ENCODE results near the gene SEC23B. TPM values are rescaled to one million over a fixed set of nuclear protein-coding genes. Genes with fewer than 3 reads are reported as not detected.

Gene SEC23B
- total and polyA plus RNA-seq, 5 donors from 2014 or later = 45.0 to 57.7 (median 47.6) TPM

DNA sequence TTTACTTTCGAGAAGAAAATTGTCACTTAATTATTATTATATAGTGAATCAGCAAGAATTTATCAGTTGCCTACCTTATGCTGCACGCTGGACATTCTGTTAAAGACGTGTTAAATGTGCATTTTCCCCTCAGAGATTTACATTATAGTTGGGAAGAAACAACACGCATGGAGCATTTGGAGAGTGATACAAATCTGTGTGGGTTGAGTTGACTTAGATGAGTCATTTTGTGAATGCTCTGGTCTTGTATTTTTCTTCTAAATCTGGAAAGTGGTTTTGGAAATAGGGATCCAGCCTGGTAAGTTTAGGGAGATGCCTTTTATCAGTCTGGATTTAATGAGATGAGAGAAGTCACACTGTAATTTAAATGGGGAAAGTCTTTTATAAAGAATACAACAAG is 35.5 kb downstream of the SEC23B start:
- no peaks in the 10 kb centered on the region for H3K27me3 ChIP-seq (ENCODE audit: control insufficient read depth, insufficient read depth, low read length)
- H3K4me3 ChIP-seq (ENCODE audit: low read depth, low read length) = no peak overlapping the region
- H3K36me3 ChIP-seq (ENCODE audit: control insufficient read depth, insufficient read depth, low read length) = peaks cover 80% of the 10 kb centered on the region
- no peak overlapping the region for H3K27ac ChIP-seq (ENCODE audit: insufficient read depth, low read length, poor library complexity, severe bottlenecking)
- H3K36me3 Mint-ChIP-seq = peaks cover 49% of the 10 kb centered on the region
- H3K4me3 Mint-ChIP-seq = no peak overlapping the region
- peaks cover 0 to 5% (median 0%) of the 10 kb centered on the region in 4 donors for H3K4me1 Mint-ChIP-seq
- H3K27ac Mint-ChIP-seq = peak overlapping the region in 1 of 3 donors; percentile 13
- no peaks in the 10 kb centered on the region for H3K4me1 ChIP-seq (ENCODE audit: control insufficient read depth, insufficient read depth, low read length, poor library complexity, severe bottlenecking)
- no peaks in the 10 kb centered on the region for H3K9me3 ChIP-seq (ENCODE audit: control insufficient read depth in 2 of 2, low read length in 2 of 2)
- no peaks in the 10 kb centered on the region for H3K27me3 Mint-ChIP-seq
- H3K9me3 Mint-ChIP-seq = no peaks in the 10 kb centered on the region
- no peak for DNase-seq
- no peak for ATAC-seq (ENCODE audit: low read depth in 2 of 2)

DNA sequence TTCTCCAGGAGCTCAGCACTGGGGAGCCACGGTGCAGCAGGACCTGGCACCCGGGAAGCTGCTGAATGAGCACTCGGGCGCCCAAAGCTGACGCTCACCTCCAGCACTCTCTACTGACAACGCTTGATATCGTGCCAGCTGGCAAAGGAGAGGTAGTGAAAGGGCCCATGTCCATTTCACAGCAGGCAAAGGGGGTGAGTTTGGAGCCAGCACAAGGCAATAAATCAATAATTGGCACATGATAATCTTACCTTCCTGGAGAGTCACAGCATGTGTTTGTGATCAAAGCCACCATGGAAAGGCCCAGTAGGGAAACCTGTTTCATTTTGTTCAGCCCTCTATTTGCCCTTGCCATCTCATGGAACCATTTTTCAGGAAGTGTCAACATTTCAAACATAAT is 36.2 kb downstream of the SEC23B start:
- peak overlapping the region in 1 of 3 donors; percentile 57 for H3K27ac Mint-ChIP-seq

DNA sequence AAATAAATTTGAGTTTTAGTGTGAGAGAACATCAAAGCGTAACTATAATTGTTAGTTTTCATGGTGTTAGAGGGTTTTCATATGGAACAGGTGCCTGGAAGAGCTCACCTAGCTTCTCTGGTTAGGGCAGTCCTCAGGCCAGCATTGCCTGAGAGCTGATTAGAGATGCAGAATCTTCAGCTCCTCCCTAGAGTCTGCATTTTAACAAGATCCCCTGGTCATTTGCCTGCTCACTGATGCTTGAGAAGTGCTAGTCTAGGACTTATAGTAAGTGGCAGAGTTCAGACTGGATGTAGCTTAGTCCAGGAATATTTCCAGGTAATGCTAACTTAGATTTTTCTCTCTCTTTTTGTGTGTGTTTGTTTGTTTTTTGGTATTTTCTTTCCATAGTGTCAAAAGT is 37.8 kb downstream of the SEC23B start:
- peaks cover 49% of the 10 kb centered on the region for H3K36me3 Mint-ChIP-seq

More for the DNA sequence above, 36.2 kb downstream of the SEC23B start:
- no peaks in the 10 kb centered on the region for H3K4me1 ChIP-seq (ENCODE audit: control insufficient read depth, insufficient read depth, low read length, poor library complexity, severe bottlenecking)
- H3K36me3 ChIP-seq (ENCODE audit: control insufficient read depth, insufficient read depth, low read length) = peaks cover 87% of the 10 kb centered on the region
- Mint-ChIP-seq H3K27me3 (no peaks in the 10 kb centered on the region), H3K4me1 (peaks cover 0 to 5% (median 0%) of the 10 kb centered on the region in 4 donors), H3K9me3 (no peaks in the 10 kb centered on the region), H3K36me3 (peaks cover 52% of the 10 kb centered on the region), H3K4me3 (no peak overlapping the region)
- no peak overlapping the region for H3K4me3 ChIP-seq (ENCODE audit: low read depth, low read length)
- DNase-seq (no peak), ATAC-seq (ENCODE audit: low read depth in 2 of 2) (no peak)
- H3K27me3 ChIP-seq (ENCODE audit: control insufficient read depth, insufficient read depth, low read length) = no peaks in the 10 kb centered on the region
- H3K9me3 ChIP-seq (ENCODE audit: control insufficient read depth in 2 of 2, low read length in 2 of 2) = no peaks in the 10 kb centered on the region
- no peak overlapping the region for H3K27ac ChIP-seq (ENCODE audit: insufficient read depth, low read length, poor library complexity, severe bottlenecking)

DNA sequence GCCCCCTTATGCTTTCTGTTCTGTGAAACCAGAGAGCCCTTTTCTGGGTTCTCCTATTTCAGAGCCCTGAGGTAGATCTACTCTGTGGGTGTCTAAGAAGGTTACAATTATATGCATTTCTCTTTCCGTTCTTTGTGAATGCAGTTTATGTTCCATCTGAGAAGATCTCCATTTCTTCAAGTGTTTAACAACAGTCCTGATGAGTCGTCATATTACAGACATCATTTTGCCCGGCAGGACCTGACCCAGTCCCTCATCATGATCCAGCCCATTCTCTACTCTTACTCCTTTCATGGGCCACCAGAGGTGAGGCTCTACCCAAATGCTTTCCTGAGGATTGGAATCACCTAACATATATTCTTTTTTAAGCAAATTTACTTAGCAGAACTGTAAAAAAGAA is 40.7 kb downstream of the SEC23B start:
- ATAC-seq (ENCODE audit: low read depth in 2 of 2) (no peak), DNase-seq (no peak)
- no peak overlapping the region for H3K27ac ChIP-seq (ENCODE audit: insufficient read depth, low read length, poor library complexity, severe bottlenecking)
- Mint-ChIP-seq H3K27ac (no peak overlapping the region), H3K27me3 (no peaks in the 10 kb centered on the region), H3K9me3 (no peaks in the 10 kb centered on the region), H3K4me3 (no peak overlapping the region), H3K4me1 (peaks cover 0 to 2% (median 0%) of the 10 kb centered on the region in 4 donors), H3K36me3 (peaks cover 50% of the 10 kb centered on the region)
- no peaks in the 10 kb centered on the region for H3K27me3 ChIP-seq (ENCODE audit: control insufficient read depth, insufficient read depth, low read length)
- H3K4me3 ChIP-seq (ENCODE audit: low read depth, low read length) = no peak overlapping the region
- no peaks in the 10 kb centered on the region for H3K4me1 ChIP-seq (ENCODE audit: control insufficient read depth, insufficient read depth, low read length, poor library complexity, severe bottlenecking)
- peaks cover 76% of the 10 kb centered on the region for H3K36me3 ChIP-seq (ENCODE audit: control insufficient read depth, insufficient read depth, low read length)
- H3K9me3 ChIP-seq (ENCODE audit: control insufficient read depth in 2 of 2, low read length in 2 of 2) = no peaks in the 10 kb centered on the region

More for the DNA sequence above, 37.8 kb downstream of the SEC23B start:
- Histone ChIP-seq H3K27me3 (ENCODE audit: control insufficient read depth, insufficient read depth, low read length) (no peaks in the 10 kb centered on the region), H3K4me1 (ENCODE audit: control insufficient read depth, insufficient read depth, low read length, poor library complexity, severe bottlenecking) (no peaks in the 10 kb centered on the region), H3K36me3 (ENCODE audit: control insufficient read depth, insufficient read depth, low read length) (peaks cover 92% of the 10 kb centered on the region), H3K27ac (ENCODE audit: insufficient read depth, low read length, poor library complexity, severe bottlenecking) (no peak overlapping the region), H3K4me3 (ENCODE audit: low read depth, low read length) (no peak overlapping the region), H3K9me3 (ENCODE audit: control insufficient read depth in 2 of 2, low read length in 2 of 2) (no peaks in the 10 kb centered on the region)
- Mint-ChIP-seq H3K27ac (no peak overlapping the region), H3K27me3 (no peaks in the 10 kb centered on the region), H3K9me3 (no peaks in the 10 kb centered on the region), H3K4me3 (no peak overlapping the region), H3K4me1 (no peaks in the 10 kb centered on the region)
- ATAC-seq (ENCODE audit: low read depth in 2 of 2) (no peak), DNase-seq (no peak)

DNA sequence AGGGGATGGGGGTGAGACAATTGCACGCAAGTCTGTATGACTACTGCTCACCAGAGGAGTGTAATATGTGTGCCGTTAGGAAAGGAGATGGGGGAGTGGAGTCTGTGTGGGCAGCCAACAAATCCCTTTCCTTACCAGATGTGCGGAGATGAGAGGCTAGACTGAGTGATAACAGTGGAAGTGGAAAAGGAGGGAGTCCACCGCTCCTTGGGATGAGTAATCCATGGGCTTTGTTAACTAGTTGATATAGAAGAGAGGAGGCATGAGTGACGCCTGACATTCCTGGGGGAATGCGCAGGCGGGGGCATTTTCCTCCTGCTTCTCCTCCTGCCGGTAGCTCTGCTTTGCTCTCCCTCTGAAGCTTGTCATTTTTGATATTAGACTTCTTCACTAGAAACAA is 46.0 kb downstream of the SEC23B start:
- ATAC-seq (ENCODE audit: low read depth in 2 of 2) (no peak), DNase-seq (no peak)
- Histone ChIP-seq H3K27me3 (ENCODE audit: control insufficient read depth, insufficient read depth, low read length) (no peaks in the 10 kb centered on the region), H3K27ac (ENCODE audit: insufficient read depth, low read length, poor library complexity, severe bottlenecking) (no peak overlapping the region), H3K9me3 (ENCODE audit: control insufficient read depth in 2 of 2, low read length in 2 of 2) (no peaks in the 10 kb centered on the region), H3K4me1 (ENCODE audit: control insufficient read depth, insufficient read depth, low read length, poor library complexity, severe bottlenecking) (no peaks in the 10 kb centered on the region), H3K4me3 (ENCODE audit: low read depth, low read length) (no peak overlapping the region), H3K36me3 (ENCODE audit: control insufficient read depth, insufficient read depth, low read length) (peaks cover 66% of the 10 kb centered on the region)
- Mint-ChIP-seq H3K27ac (no peak overlapping the region), H3K36me3 (peaks cover 57% of the 10 kb centered on the region), H3K27me3 (no peaks in the 10 kb centered on the region), H3K4me1 (peaks cover 0 to 2% (median 0%) of the 10 kb centered on the region in 4 donors), H3K9me3 (no peaks in the 10 kb centered on the region), H3K4me3 (no peak overlapping the region)

DNA sequence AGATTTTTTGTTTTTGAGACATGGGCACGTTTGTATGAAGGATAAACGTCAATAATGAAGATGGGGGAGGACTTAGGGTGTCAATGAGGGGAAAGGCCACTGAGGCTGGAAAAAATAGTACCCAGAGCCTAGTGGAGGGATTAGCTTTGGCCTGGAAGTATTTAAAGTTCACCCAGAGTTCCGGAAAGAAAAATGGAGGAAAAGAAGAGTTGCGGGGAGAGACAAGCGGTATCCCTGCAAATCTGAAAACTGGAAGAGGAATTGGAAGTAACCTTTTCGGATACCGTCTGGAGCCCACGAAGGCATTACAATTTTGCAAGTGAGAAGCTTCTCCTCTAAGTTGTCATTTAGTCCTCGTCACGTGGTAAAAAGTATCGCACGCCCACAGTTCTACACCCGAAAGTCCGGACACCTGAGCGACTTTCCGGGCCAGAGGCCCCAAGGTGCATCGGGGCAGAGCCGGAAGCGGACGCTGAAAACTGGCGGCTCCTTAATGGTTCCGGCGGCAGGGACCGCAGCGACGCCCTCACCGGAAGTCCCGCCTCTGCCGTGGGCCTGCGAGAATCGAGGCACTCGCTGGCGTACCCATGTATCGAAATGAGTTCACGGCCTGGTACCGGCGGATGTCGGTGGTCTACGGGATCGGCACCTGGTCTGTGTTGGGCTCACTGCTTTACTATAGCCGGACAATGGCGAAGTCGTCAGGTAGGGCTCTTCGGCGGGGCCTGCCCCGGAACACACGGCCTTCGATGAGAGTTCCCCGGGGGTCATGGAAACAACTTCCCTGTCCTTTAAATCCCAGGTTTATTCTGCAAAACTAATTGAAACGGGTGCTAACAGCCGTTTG is 59.4 kb downstream of the SEC23B start, which contains the start of gene SMIM26:
SMIM26 (plus strand) TSS at position 541 of the 847 bp plus-strand sequence; CDS start at position 588, 47 bp downstream.
- Mint-ChIP-seq H3K27me3 (no peaks in the 10 kb centered on the region), H3K4me3 (peak within 1 kb of the TSS; percentile 86 to 99 (median 96)), H3K9me3 (peaks cover 0 to 2% (median 0%) of the 10 kb centered on the region in 7 donors), H3K27ac (peak within 1 kb of the TSS; percentile 100), H3K4me1 (peaks cover 10 to 28% (median 16%) of the 10 kb centered on the region in 4 donors), H3K36me3 (peaks cover 27% of the 10 kb centered on the region)
- Histone ChIP-seq H3K36me3 (ENCODE audit: control insufficient read depth, insufficient read depth, low read length) (peaks cover 23% of the 10 kb centered on the region), H3K4me1 (ENCODE audit: control insufficient read depth, insufficient read depth, low read length, poor library complexity, severe bottlenecking) (peaks cover 17% of the 10 kb centered on the region), H3K4me3 (ENCODE audit: low read depth, low read length) (peak within 1 kb of the TSS; percentile 98), H3K27me3 (ENCODE audit: control insufficient read depth, insufficient read depth, low read length) (no peaks in the 10 kb centered on the region), H3K27ac (ENCODE audit: insufficient read depth, low read length, poor library complexity, severe bottlenecking) (peak within 1 kb of the TSS; percentile 91), H3K9me3 (ENCODE audit: control insufficient read depth in 2 of 2, low read length in 2 of 2) (no peaks in the 10 kb centered on the region)
- DNase-seq (peak; percentile 85 to 97 (median 93)), ATAC-seq (ENCODE audit: low read depth in 2 of 2) (peak; percentile 99)

DNA sequence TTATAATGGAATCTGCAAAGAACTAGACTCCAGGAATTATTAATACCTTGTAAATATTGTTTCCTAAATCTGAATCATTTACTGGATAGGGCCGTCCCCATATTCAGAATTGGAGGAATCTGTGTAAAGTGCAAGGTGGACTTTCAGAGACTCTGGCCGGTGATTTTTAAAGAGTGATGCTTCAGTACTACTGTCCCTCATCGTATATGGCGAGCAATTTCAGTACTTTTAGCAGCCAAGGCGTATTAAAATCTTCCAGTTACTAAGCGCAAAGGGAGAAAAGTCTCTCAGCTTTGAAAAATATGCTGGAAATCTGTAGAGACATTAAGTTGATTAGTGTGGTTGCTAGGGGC is 60.0 kb downstream of the SEC23B start:
- peak overlapping the region; percentile 98 for H3K4me3 ChIP-seq (ENCODE audit: low read depth, low read length)
- peaks cover 17% of the 10 kb centered on the region for H3K4me1 ChIP-seq (ENCODE audit: control insufficient read depth, insufficient read depth, low read length, poor library complexity, severe bottlenecking)
- peaks cover 22% of the 10 kb centered on the region for H3K36me3 ChIP-seq (ENCODE audit: control insufficient read depth, insufficient read depth, low read length)
- DNase-seq (no peak), ATAC-seq (ENCODE audit: low read depth in 2 of 2) (no peak)
- H3K4me3 Mint-ChIP-seq = peak overlapping the region; percentile 86 to 99 (median 96)
- peaks cover 0 to 4% (median 0%) of the 10 kb centered on the region in 7 donors for H3K9me3 Mint-ChIP-seq
- H3K27ac ChIP-seq (ENCODE audit: insufficient read depth, low read length, poor library complexity, severe bottlenecking) = peak overlapping the region; percentile 91
- no peaks in the 10 kb centered on the region for H3K27me3 Mint-ChIP-seq
- no peaks in the 10 kb centered on the region for H3K9me3 ChIP-seq (ENCODE audit: control insufficient read depth in 2 of 2, low read length in 2 of 2)
- peak overlapping the region; percentile 100 for H3K27ac Mint-ChIP-seq
- no peaks in the 10 kb centered on the region for H3K27me3 ChIP-seq (ENCODE audit: control insufficient read depth, insufficient read depth, low read length)
- peaks cover 10 to 28% (median 16%) of the 10 kb centered on the region in 4 donors for H3K4me1 Mint-ChIP-seq
- H3K36me3 Mint-ChIP-seq = peaks cover 25% of the 10 kb centered on the region
